HG03196 (cell line): Measurements from ENCODE around the gene TAF11L8.
"Not testable (repeated sequence)": the region's sequence is repeated elsewhere in the genome, so short reads cannot be mapped to it uniquely, and the experiment has no call there.

Experiments
- ATAC-seq: cut with Tn5 transposase; IDR thresholded peaks from one replicate; pipeline ENCODE4 v1.9.1; 2021; ENCODE audit not compliant: unreplicated experiment

The TAF11L8 gene

GRCh38 chr5:17590860-17591259 lies at the start of gene TAF11L8:
TAF11L8 (minus strand) TSS chr5:17590960.
- not testable (repeated sequence) for ATAC-seq

DNA sequence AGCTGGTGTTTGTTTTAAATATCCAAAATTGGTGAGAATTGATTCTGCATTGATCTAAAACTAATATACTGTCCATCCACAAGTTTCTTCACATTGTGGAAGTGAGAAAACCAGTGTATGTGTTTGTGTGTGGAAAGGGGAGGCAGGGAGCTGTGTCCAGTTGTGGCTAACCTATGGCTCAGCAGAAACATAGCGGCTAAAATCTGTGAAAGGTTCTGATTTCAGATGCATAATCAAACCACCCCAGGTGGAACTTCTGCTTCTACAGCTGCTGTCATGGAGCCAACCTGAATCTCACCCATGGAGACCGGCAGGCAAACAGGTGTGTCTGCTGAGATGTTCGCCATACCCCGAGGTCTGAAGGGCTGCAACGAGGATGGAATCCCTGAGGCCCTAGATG lies 43.4 kb upstream of the TAF11L8 start, which contains the start of gene TAF11L14:
TAF11L14 (plus strand) TSS at position 301 of the 400 bp plus-strand sequence.
- no peak for ATAC-seq

GRCh38 chr5:17631788-17632187 lies 41.0 kb upstream of the TAF11L8 start, which contains the start of gene TAF11L13:
TAF11L13 (plus strand) TSS chr5:17632088.
- not testable (repeated sequence) for ATAC-seq

GRCh38 chr5:17625686-17626085 lies 34.9 kb upstream of the TAF11L8 start:
- ATAC-seq, result no peak

DNA sequence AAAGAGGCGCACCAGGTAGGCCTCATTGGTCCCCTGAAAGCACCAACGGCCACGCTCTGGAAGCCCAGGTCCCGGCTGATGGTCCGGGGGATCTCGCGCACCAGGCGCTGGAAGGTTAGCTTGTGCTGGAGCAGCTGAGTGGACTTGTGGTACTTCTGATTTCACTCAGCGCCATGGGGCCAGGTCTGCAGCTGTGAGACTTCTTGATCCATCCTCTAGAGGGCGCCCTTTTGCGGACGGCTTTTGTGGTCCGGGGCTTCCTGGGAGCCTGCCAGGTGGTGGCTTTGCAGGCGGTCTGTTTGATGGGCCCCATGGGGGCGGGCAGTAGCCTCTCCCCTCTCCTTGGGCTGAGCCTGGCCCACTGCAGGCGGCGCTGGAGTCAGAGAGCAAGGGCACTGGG lies 29.9 kb upstream of the TAF11L8 start:
- ATAC-seq, result no peak

DNA sequence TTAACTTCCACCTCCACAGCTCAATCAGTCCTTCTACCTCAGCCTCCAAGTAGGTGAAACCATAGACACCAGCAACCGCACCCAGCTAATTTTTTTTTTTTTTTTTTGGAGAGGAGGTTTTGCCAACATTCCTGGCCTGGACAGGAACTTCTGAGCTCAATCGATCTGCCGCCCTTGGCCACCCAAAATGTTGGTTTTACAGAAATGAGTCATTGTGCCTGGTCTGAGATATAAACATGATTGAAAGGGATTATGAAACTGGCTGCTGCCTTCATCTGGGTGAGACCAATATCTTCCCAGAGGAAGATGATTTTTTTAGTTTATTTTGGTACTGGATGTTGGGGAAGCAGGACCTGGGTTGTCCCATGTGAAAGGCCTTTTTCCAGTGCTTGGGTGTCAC lies 28.6 kb upstream of the TAF11L8 start:
- ATAC-seq, result no peak

- no peak for ATAC-seq
These were observed 24.3 kb upstream of the TAF11L8 start for GRCh38 chr5:17614872-17615605.

GRCh38 chr5:17610092-17610491 lies 19.3 kb upstream of the TAF11L8 start, which contains the start of gene TAF11L12:
TAF11L12 (plus strand) TSS chr5:17610392.
- not testable (repeated sequence) for ATAC-seq

- not testable (repeated sequence) for ATAC-seq
These were observed 16.7 kb upstream of the TAF11L8 start for GRCh38 chr5:17607461-17607860.

DNA sequence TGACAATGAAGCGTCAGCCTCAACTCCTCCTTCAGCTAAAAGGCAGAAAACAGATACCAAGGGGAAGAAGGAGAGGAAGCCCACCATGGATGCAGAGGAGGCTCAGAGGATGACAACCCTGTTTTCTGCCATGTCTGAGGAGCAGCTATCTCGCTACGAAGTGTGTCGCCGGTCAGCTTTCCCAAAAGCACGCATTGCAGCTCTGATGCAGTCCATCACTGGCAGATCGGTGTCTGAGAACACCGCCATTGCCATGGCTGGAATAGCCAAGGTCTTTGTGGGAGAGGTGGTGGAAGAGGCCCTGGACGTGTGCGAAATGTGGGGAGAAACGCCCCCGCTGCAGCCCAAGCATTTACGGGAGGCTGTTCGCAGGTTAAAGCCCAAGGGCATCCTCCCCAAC lies 14.2 kb upstream of the TAF11L8 start:
- ATAC-seq, result no peak

GRCh38 chr5:17603880-17604279 lies 13.1 kb upstream of the TAF11L8 start, which contains the start of gene TAF11L11:
TAF11L11 (plus strand) TSS chr5:17604183.
- ATAC-seq, result not testable (repeated sequence)

- ATAC-seq, result not testable (repeated sequence)
These were observed 7.0 kb upstream of the TAF11L8 start, which contains the start of gene TAF11L10 for GRCh38 chr5:17597728-17598127. TAF11L10 (minus strand) TSS chr5:17597828.

GRCh38 chr5:17594255-17594654 lies 3.5 kb upstream of the TAF11L8 start, which contains the start of gene TAF11L9:
TAF11L9 (minus strand) TSS chr5:17594394.
- not testable (repeated sequence) for ATAC-seq

- not testable (repeated sequence) for ATAC-seq
These were observed 5.1 kb downstream of the TAF11L8 start, which contains the start of gene TAF11L7 for GRCh38 chr5:17585658-17586057. TAF11L7 (minus strand) TSS chr5:17585758.
